Measurements from ENCODE around the gene WDR90. TPM values are rescaled to one million over a fixed set of nuclear protein-coding genes. Genes with fewer than 3 reads are reported as not detected.

WDR90 gene
- total RNA-seq, 1 experiment from 2014 or later, result 68.2 TPM

DNA sequence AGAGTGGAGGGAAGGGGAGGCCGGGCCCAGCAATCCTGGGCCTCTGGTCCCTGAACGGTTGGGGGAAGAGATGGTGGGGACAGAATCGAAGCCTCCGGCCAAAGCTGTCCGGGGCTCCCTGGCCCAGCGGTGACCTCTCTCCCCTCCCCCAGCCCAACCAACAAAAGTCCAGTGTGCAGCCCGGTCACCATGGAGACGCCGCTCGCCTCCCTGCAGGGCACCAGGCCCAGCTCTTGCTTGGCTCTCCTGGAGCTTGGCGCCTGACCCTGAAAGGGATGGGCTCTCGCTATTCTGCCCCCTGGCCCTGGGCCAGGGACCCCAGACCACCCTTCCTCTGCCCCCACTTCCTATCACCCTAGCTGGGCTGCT lies 67.0 kb downstream of the WDR90 start:
- no peak overlapping the region for H3K23ac ChIP-seq (ENCODE audit: insufficient read length, low read depth, low read length)
- no peak overlapping the region for H3K9ac ChIP-seq (ENCODE audit: extremely low read depth, insufficient read length, low read length)
- Mint-ChIP-seq H3K4me1 (peaks cover 17 to 31% of the 10 kb centered on the region in 2 experiments), H3K27ac (no peak overlapping the region; a peak in 1 of 7 replicates), H3K4me3 (peak overlapping the region; percentile 55 to 78), H3K36me3 (ENCODE audit: insufficient read depth in 1 of 3, low read depth in 3 of 3) (no peaks in the 10 kb centered on the region), H3K9me3 (no peaks in the 10 kb centered on the region; a peak in 2 of 5 replicates), H3K27me3 (ENCODE audit: low read depth) (peaks cover 52% of the 10 kb centered on the region)
- H4K91ac ChIP-seq (ENCODE audit: insufficient read length, low read depth, low read length), result no peak overlapping the region
- H4K5ac ChIP-seq (ENCODE audit: insufficient read length, low read depth, low read length), result no peak overlapping the region
- no peak overlapping the region for H3K27ac ChIP-seq (ENCODE audit: insufficient read length, low read depth, low read length)
- no peak overlapping the region for H2BK120ac ChIP-seq (ENCODE audit: low read depth, low read length, poor library complexity, severe bottlenecking)
- WGBS (ENCODE audit: extremely low coverage, insufficient read length, low lambda C conversion rate), result no CpG with 5 or more reads among the region's 12 CpGs
- H3K14ac ChIP-seq (ENCODE audit: insufficient read depth, low read length), result no peak overlapping the region
- H3K4me1 ChIP-seq (ENCODE audit: insufficient read depth, low read length), result no peaks in the 10 kb centered on the region
- no peaks in the 10 kb centered on the region for H3K79me2 ChIP-seq (ENCODE audit: insufficient read depth, low read length)
- no peak overlapping the region for H3K4ac ChIP-seq (ENCODE audit: low read depth, low read length)
- H2AFZ ChIP-seq (ENCODE audit: low read length), result no peak overlapping the region
- no peaks in the 10 kb centered on the region for H3K9me3 ChIP-seq (ENCODE audit: control insufficient read depth, low read depth, low read length)
- no peak overlapping the region for H3T11ph ChIP-seq (ENCODE audit: low read length)
- peak; percentile 55 for DNase-seq
- no peaks in the 10 kb centered on the region for H4K20me1 ChIP-seq (ENCODE audit: control insufficient read depth, insufficient read depth, insufficient read length)
- H2BK20ac ChIP-seq (ENCODE audit: low read depth, low read length, poor library complexity, severe bottlenecking), result no peak overlapping the region
- H3K27me3 ChIP-seq (ENCODE audit: insufficient read depth, low read length), result no peaks in the 10 kb centered on the region; the same call in 1 of the 2 replicates
- no peak overlapping the region for H3K56ac ChIP-seq (ENCODE audit: insufficient read length, low read depth, low read length)
- H3K79me1 ChIP-seq (ENCODE audit: insufficient read depth, low read depth, low read length, poor library complexity, severe bottlenecking), result no peaks in the 10 kb centered on the region
- H3K23me2 ChIP-seq (ENCODE audit: insufficient read length, low read depth, low read length, poor library complexity, severe bottlenecking), result peaks cover 10% of the 10 kb centered on the region
- H2BK15ac ChIP-seq (ENCODE audit: low read depth, low read length), result no peak overlapping the region
- H2AK5ac ChIP-seq (ENCODE audit: insufficient read length, low read length), result no peak overlapping the region
- no peak overlapping the region for H2BK12ac ChIP-seq (ENCODE audit: insufficient read length, low read depth, low read length)
- H4K8ac ChIP-seq (replicated peaks; ENCODE audit: insufficient read length, low read depth, low read length), result no peak overlapping the region
- H3K18ac ChIP-seq (ENCODE audit: insufficient read length, low read depth, low read length), result no peak overlapping the region
- TF ChIP-seq, protein P1, sequence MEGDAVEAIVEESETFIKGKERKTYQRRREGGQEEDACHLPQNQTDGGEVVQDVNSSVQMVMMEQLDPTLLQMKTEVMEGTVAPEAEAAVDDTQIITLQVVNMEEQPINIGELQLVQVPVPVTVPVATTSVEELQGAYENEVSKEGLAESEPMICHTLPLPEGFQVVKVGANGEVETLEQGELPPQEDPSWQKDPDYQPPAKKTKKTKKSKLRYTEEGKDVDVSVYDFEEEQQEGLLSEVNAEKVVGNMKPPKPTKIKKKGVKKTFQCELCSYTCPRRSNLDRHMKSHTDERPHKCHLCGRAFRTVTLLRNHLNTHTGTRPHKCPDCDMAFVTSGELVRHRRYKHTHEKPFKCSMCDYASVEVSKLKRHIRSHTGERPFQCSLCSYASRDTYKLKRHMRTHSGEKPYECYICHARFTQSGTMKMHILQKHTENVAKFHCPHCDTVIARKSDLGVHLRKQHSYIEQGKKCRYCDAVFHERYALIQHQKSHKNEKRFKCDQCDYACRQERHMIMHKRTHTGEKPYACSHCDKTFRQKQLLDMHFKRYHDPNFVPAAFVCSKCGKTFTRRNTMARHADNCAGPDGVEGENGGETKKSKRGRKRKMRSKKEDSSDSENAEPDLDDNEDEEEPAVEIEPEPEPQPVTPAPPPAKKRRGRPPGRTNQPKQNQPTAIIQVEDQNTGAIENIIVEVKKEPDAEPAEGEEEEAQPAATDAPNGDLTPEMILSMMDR (conservative IDR thresholded peaks at IDR 0.05), result no peak
- H2BK5ac ChIP-seq (ENCODE audit: insufficient read length, low read length), result no peak overlapping the region
- H3K4me2 ChIP-seq (ENCODE audit: insufficient read depth, insufficient read length, low read length), result peak overlapping the region; percentile 30
